Liver (tissue), 9 donors: Measurements from ENCODE around the gene H2BK1. TPM values are rescaled to one million over a fixed set of nuclear protein-coding genes. Genes with fewer than 3 reads are reported as not detected.
A peak's percentile ranks its signal among the peaks of the same experiment; 100 is the strongest.

ENCODE experiments used
- DNase-seq: peaks from one replicate; pipeline ENCODE4 v3.0.0-alpha.2; 2017; ENCODE audit warnings: low spot score
- H3K27ac ChIP-seq, 2 donors: one replicate each; pipeline ENCODE4 v1.7.0; 2013; ENCODE audit warnings: inconsistent platforms in 2 of 2, low read length in 2 of 2, control low read depth in 1 of 2, low read depth in 1 of 2, mild to moderate bottlenecking in 1 of 2
- H3K27me3 ChIP-seq, 4 donors: one replicate each; pipeline versions ENCODE4 v1.6.1 to v1.7.0; 2013; ENCODE audit warnings: low read length in 3 of 4, inconsistent platforms in 1 of 4, mild to moderate bottlenecking in 1 of 4, moderate library complexity in 1 of 4; ENCODE audit not compliant: control insufficient read depth in 4 of 4, insufficient read depth in 4 of 4
- H3K36me3 ChIP-seq, 4 donors: one replicate each; pipeline versions ENCODE4 v1.6.1 to v1.7.0; 2013; ENCODE audit warnings: low read length in 3 of 4, mild to moderate bottlenecking in 3 of 4, low read depth in 1 of 4, moderate library complexity in 1 of 4; ENCODE audit not compliant: control insufficient read depth in 4 of 4, insufficient read depth in 3 of 4
- H3K4me1 ChIP-seq, 4 donors: one replicate each; pipeline versions ENCODE4 v1.6.1 to v1.7.0; 2013; ENCODE audit warnings: low read length in 3 of 4, mild to moderate bottlenecking in 3 of 4, moderate library complexity in 1 of 4; ENCODE audit not compliant: control insufficient read depth in 4 of 4, insufficient read depth in 4 of 4
- H3K4me3 ChIP-seq, 3 donors: one replicate each; pipeline versions ENCODE4 v1.6.1 to v1.7.0; 2013; ENCODE audit warnings: low read length in 3 of 3, control low read depth in 1 of 3, low read depth in 1 of 3, mild to moderate bottlenecking in 1 of 3
- H3K9ac ChIP-seq, 2 donors: one replicate each; pipeline ENCODE4 v1.7.0; 2013; ENCODE audit warnings: low read length in 2 of 2, mild to moderate bottlenecking in 2 of 2, moderate library complexity in 2 of 2, control low read depth in 1 of 2, low read depth in 1 of 2
- H3K9me3 ChIP-seq, 4 donors: one replicate each; pipeline versions ENCODE4 v1.6.1 to v1.7.0; 2013; ENCODE audit warnings: low read length in 3 of 4; ENCODE audit not compliant: control insufficient read depth in 4 of 4
- ATF3 ChIP-seq: IDR thresholded peaks from 2 replicates; pipeline ENCODE4 v1.6.1; 2016; ENCODE audit warnings: antibody characterized with exemption
- CTCF ChIP-seq: fragments of 150-350 bp; IDR thresholded peaks from 2 replicates; pipeline ENCODE4 v1.5.1; 2017; ENCODE audit warnings: improper control_type of control experiment, low read depth, low read length; ENCODE audit not compliant: missing input control
- EGR1 ChIP-seq, 2 donors: IDR thresholded peaks; 2 replicates each; pipeline ENCODE4 v1.6.1; 2016 to 2018; ENCODE audit warnings: antibody characterized with exemption in 2 of 2, low read depth in 2 of 2
- FOXA1 ChIP-seq: IDR thresholded peaks from 2 replicates; pipeline ENCODE4 v1.6.1; 2016; ENCODE audit warnings: antibody characterized with exemption
- FOXA2 ChIP-seq: IDR thresholded peaks from 2 replicates; pipeline ENCODE4 v1.6.1; 2016; ENCODE audit warnings: antibody characterized with exemption
- GABPA ChIP-seq, 2 donors: IDR thresholded peaks in 1 of 2; conservative IDR thresholded peaks in 1 of 2; 2 replicates each; pipeline ENCODE4 v1.6.1; 2016; ENCODE audit warnings: antibody characterized with exemption in 2 of 2, mild to moderate bottlenecking in 1 of 2, moderate library complexity in 1 of 2
- HNF4A ChIP-seq, 2 donors: conservative IDR thresholded peaks; 2 replicates each; pipeline ENCODE4 v1.6.1; 2016; ENCODE audit warnings: antibody characterized with exemption in 2 of 2, mild to moderate bottlenecking in 2 of 2
- MAX ChIP-seq: IDR thresholded peaks from 2 replicates; pipeline ENCODE4 v1.6.1; 2016; ENCODE audit warnings: antibody characterized with exemption
- NR2F2 ChIP-seq: IDR thresholded peaks from 2 replicates; pipeline ENCODE4 v1.6.1; 2016; ENCODE audit warnings: antibody characterized with exemption
- RAD21 ChIP-seq, 2 donors: IDR thresholded peaks; 2 replicates each; pipeline ENCODE4 v1.6.1; 2016; ENCODE audit warnings: antibody characterized with exemption in 2 of 2, mild to moderate bottlenecking in 2 of 2
- REST ChIP-seq: IDR thresholded peaks from 2 replicates; pipeline ENCODE4 v1.6.1; 2016; ENCODE audit warnings: antibody characterized with exemption, mild to moderate bottlenecking
- SP1 ChIP-seq: IDR thresholded peaks from 2 replicates; pipeline ENCODE4 v1.6.1; 2018; ENCODE audit warnings: antibody characterized with exemption, mild to moderate bottlenecking
- TAF1 ChIP-seq: conservative IDR thresholded peaks from 2 replicates; pipeline ENCODE4 v1.6.1; 2016; ENCODE audit warnings: antibody characterized with exemption, mild to moderate bottlenecking
- YY1 ChIP-seq: IDR thresholded peaks from 2 replicates; pipeline ENCODE4 v1.6.1; 2016; ENCODE audit warnings: antibody characterized with exemption, mild to moderate bottlenecking
- WGBS: extraction: QIAGEN DNeasy Blood & Tissue Kit; methylation state at CpG from one replicate; pipeline ENCODE4 v1.1.7; 2013; 5-methylcytosine and 5-hydroxymethylcytosine counted together
- polyA plus RNA-seq, 2 donors: library from polyadenylated mRNA; stranded (reverse) in 1 of 2; unstranded in 1 of 2; fragments of 200-250 nt in 1 of 2; fragments of >200 nt in 1 of 2; fragmentation: Nextera tagmentation in 1 of 2; extraction: Ambion mirVana in 1 of 2; gene quantifications; one replicate each; pipeline versions ENCODE4 v1.2.1 to v1.2.3, GENCODE V29; 2013 to 2015
- total RNA-seq, 2 donors: library from RNA; depleted of rRNA; stranded (reverse); fragments of >200 nt; gene quantifications; one replicate each; pipeline ENCODE4 v1.2.3, GENCODE V29; 2014
- donor health status: healthy.
- donor health status: healthy.
- donor health status: healthy.
- donor health status: healthy.
- donor health status: healthy.

Gene H2BK1
- total and polyA plus RNA-seq, 4 donors, result not detected

- DNase-seq, result no peak
- TF ChIP-seq SP1 (no peak), YY1 (no peak), CTCF (no peak), GABPA (IDR thresholded peaks at IDR 0.05 in 1 of 2, conservative IDR thresholded peaks at IDR 0.05 in 1 of 2) (no peak), MAX (no peak), NR2F2 (no peak), TAF1 (no peak), ATF3 (no peak), FOXA1 (no peak), FOXA2 (no peak), RAD21 (IDR thresholded peaks at IDR 0.05) (no peak), HNF4A (conservative IDR thresholded peaks at IDR 0.05) (no peak), REST (no peak)
- Histone ChIP-seq H3K4me1 (peaks cover 0 to 3% (median 0%) of the 10 kb centered on the region in 4 donors), H3K4me3 (no peak overlapping the region), H3K9ac (no peak overlapping the region), H3K9me3 (no peaks in the 10 kb centered on the region), H3K36me3 (no peaks in the 10 kb centered on the region), H3K27ac (no peak overlapping the region), H3K27me3 (peaks cover 0 to 5% (median 3%) of the 10 kb centered on the region in 4 donors)
- WGBS, result 79% methylated on average over 43 of the region's 43 CpGs
Observed at GRCh38 chr7:151173386-151174245, 36.7 kb downstream of the H2BK1 start.

- Histone ChIP-seq H3K9me3 (no peaks in the 10 kb centered on the region), H3K36me3 (no peaks in the 10 kb centered on the region), H3K9ac (no peak overlapping the region), H3K27me3 (peaks cover 0 to 9% (median 4%) of the 10 kb centered on the region in 4 donors), H3K27ac (no peak overlapping the region), H3K4me1 (peaks cover 3 to 8% (median 6%) of the 10 kb centered on the region in 4 donors), H3K4me3 (no peak overlapping the region)
- TF ChIP-seq RAD21 (IDR thresholded peaks at IDR 0.05), result peak; percentile 88 to 94
- TF ChIP-seq GABPA (IDR thresholded peaks at IDR 0.05 in 1 of 2, conservative IDR thresholded peaks at IDR 0.05 in 1 of 2), result no peak
- no peak for TF ChIP-seq FOXA2
- peak; percentile 100 for TF ChIP-seq CTCF
- no peak for TF ChIP-seq SP1
- no peak for TF ChIP-seq EGR1 (IDR thresholded peaks at IDR 0.05; ENCODE audit: low read depth in 2 of 2)
- WGBS, result 20% methylated on average over 42 of the region's 42 CpGs
- peak; percentile 88 for DNase-seq
Observed at GRCh38 chr7:151172273-151173141, 37.8 kb downstream of the H2BK1 start.
